ENCODE data around the gene N4BP2L2.

DNA sequence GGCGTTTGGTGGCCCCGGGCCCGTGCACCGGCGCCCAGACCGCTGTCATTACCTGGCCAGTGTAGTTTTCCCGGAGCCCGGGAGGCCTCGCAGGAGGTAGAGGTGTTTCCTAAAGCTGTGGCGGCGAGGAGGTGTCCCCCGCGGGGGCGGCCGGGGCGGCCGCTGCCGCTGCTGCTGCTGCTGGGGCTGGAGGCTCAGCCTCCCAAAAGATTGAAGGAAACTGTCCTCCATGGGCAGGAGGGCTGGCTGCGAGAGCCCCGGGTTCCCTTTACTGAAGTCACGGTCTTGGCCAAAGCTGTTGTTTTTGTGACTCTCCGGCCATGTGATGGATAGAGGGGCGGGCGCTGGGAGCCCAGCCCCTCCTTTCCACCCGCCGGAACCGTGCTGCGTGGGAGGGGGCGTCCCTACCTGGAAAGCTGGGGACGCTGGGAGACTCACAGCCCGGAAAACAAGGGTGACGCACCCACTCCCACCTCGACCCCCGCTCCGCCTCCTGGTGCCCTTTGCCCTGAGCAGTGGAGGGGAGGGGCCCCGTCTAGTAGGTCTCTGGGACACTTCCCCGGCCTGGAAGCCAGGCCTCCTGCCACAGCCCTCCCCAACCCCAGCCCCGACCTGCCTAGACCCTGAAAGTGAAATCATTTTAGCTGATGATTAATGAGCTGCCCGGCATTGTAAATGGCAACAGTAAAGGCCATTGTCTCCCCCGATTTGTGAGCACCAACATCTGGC is 110.6 kb downstream of the N4BP2L2 start, which contains the start of gene N4BP2L1:
- TF ChIP-seq EZH2 (IDR thresholded peaks at IDR 0.05) (no peak), POLR2AphosphoS5 (IDR thresholded peaks at IDR 0.05; ENCODE audit: borderline replicate concordance, low read depth, low read length) (no peak)
